A172 (cell line): Measurements from ENCODE around the gene ARID1B. TPM values are rescaled to one million over a fixed set of nuclear protein-coding genes. Genes with fewer than 3 reads are reported as not detected.

Experiments
- DNase-seq: peaks from one replicate; pipeline ENCODE4 v3.0.0-alpha.2; 2015; ENCODE audit warnings: low spot score
- total RNA-seq: library from RNA; depleted of rRNA; stranded (reverse); fragments of >200 nt; shearing (Covaris generic); gene quantifications from 2 replicates; pipeline ENCODE4 v1.2.3, GENCODE V29; 2014

Gene ARID1B
- total RNA-seq, 1 experiment from 2014 or later: 14.4 TPM

GRCh38 chr6:156852147-156852857 lies 75.1 kb downstream of the ARID1B start:
- DNase-seq: no peak

DNA sequence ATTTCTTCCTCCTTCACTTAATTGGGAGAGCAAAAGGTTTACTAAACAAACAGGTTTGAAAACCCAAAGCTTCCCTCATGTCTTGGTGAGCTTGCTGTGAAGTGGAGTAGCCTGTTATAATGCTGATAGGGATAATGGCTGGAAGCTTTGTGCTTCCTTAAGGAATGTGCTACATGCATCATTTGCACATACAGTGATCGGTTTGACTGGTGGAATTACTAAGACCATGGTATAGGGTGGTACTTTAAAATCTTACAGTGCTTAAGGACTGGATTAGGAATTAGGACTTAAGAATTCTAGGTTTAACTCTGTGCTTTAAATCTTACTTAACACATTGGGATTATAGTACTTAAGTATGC lies 75.7 kb downstream of the ARID1B start:
- DNase-seq: no peak

- DNase-seq: no peak
Observed at GRCh38 chr6:156853733-156854132, 76.6 kb downstream of the ARID1B start.

DNA sequence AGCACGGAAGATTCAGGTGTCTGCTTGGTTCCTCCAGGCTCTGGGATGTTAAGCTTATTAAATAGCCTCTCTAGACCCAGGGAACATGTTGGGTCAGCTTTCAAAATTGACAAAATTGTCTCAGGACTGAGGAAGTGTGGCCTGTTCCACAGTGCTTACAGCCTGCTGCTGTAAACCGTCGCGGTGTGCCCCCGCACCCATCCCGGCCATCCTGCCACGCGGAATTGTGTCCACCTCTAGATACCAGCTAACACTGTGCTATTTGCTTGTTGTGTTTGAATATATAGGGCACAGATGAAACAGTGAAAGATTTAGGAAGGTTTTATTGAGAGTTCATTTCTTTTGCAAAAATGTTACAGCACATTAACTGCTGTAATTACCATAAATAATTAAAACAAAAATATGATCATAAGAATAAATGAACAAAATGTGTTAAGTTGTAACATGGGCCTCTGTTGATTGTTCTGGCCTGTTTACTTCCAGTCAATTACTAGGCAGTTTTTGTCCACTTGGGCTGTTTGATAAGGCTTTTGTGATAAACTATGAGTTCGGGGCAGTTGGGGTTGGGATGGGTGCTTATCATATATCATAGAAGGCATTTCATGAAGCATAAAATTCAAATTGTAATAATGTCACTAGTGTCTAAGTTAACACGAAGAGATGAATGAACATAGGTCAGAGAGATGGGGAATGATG lies 77.4 kb downstream of the ARID1B start:
- DNase-seq: no peak

DNA sequence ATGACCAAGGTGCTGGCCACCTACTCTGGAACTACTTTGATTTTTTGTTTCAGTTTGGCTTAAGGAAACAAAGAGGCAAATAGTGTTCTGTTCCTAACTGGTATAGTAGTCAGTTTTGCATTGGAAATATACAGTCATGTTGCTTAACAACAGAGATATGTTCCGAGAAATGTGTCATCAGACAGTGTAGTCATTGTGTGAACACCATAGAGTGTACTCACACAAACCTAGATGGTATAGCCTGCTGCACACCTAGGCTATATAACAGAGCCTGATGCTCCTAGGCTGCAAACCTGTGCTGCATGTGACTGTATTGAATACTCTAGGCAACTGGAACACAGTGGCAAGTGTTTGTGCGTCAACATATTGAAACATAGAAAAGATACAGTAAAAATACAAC lies 80.4 kb downstream of the ARID1B start:
- no peak for DNase-seq

DNA sequence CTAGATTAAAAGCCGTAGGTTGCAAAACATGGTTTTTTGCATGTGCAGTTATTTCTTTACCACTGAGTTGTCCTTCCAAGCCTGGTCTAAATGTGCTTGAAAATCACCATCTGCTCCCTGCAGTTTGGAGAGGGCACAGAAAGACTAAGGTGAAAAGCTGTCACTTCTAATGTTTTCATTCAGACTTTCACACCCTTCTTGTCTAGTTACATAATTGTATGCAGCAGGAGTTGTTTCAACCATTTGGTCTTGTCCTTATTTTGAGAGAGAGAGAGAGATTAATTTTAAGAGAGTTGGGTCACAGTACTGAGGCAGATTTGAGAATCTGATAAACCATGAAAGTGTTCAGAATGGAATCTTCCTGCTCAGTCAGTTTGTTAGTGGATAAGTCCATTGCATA lies 82.5 kb downstream of the ARID1B start:
- DNase-seq: no peak

DNA sequence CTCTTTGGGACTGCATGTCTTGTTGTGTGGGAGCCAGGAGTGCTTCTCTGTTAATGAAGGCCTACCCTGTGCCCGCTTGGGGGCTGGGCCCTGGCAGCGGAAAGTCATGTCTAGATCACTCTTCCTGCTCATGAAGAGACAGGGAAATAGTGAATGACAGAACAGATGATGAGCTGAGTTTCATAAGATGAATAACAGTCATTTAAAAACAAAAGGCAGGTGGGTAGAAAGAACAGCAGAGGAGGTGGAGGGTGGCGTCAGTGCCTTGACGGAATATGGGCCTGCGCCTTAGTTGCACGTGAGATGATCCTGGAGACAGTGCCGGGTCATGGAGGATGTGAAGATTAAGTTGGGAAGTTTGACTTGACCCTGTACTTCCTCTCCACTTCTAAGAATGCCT lies 85.5 kb downstream of the ARID1B start:
- no peak for DNase-seq

GRCh38 chr6:156863504-156863903 lies 86.3 kb downstream of the ARID1B start:
- no peak for DNase-seq

DNA sequence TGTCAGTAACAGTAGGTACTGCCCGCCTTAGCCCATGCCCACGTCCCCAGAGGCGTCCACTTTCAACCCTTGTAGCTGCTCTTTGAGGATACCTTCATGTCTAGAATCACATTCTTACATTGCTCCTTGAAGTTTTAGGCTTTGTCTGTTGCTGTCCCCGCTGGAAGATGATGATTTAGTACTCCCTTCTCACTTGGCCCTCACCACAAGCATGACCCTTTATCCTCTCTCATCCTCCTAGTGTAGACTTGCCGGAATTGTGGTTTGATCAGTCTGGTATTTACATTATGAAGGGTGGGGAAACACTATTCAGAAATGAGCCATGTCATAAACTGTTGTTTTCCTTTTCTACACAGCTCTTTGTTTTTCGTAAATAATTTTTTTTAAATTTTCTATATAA lies 87.4 kb downstream of the ARID1B start:
- peak; percentile 16 for DNase-seq

- DNase-seq: no peak
Observed at GRCh38 chr6:156865019-156865629, 87.9 kb downstream of the ARID1B start.

GRCh38 chr6:156866220-156867015 lies 89.2 kb downstream of the ARID1B start:
- peak; percentile 59 for DNase-seq

GRCh38 chr6:156867121-156867520 lies 89.9 kb downstream of the ARID1B start:
- no peak for DNase-seq

DNA sequence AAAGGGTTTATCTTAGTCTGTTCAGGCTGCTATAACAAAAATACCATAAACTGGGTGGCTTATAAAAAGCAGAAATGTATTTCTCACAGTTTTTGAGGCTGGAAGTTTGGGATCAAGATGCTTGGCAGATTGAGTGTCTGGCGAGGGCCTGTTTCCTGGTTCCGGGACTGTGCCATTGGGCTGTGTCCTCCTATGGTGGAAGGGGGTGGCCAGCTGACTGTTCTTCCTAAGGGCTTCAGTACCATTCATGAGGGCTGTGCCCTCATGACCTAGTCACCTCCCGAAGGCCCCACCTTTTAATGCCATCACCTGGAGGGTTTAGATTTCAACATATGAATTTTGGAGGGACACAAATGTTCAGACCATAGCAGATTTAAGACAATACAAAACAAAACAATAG lies 91.2 kb downstream of the ARID1B start:
- DNase-seq: no peak

DNA sequence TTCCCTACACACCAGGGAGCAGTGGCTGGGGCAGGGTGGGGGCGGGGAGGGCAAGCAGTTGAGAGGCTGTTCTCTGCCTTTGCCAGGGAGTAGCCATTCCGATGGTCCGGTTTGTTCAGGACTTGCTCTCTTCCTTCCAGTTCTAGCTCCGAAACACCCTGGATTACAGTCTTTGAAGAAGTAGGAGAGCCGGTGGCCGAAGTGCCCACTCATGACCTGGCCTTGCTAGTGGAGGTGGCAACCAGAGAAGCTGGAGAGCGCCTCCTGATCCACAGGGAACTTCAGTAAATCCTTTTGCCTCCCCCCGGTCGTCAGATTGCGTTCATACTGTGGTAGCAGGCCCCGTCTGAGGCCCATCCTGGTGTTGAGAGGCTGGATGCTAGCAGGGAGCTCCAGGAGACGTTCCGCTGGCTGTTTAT lies 92.8 kb downstream of the ARID1B start:
- no peak for DNase-seq

- no peak for DNase-seq
Observed at GRCh38 chr6:156870924-156871539, 93.9 kb downstream of the ARID1B start.

DNA sequence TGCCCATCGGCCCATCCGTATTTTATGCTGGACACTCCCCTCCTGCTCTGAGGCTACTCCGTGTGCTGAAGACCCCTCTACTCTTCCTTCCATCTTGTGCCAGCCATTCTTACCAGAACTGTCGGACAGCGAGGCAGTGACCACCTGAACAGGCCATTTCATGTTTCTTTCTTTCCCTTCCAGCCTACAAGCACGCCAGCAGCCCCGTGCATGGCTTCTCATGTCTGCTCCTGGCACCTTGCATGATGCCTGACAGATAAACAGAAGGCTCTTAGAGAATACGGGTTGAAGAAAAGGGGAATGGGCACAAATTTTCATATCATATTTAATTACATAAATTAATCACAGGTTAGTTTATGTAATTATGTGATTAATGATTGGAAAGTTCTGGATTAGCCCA lies 95.7 kb downstream of the ARID1B start:
- no peak for DNase-seq

DNA sequence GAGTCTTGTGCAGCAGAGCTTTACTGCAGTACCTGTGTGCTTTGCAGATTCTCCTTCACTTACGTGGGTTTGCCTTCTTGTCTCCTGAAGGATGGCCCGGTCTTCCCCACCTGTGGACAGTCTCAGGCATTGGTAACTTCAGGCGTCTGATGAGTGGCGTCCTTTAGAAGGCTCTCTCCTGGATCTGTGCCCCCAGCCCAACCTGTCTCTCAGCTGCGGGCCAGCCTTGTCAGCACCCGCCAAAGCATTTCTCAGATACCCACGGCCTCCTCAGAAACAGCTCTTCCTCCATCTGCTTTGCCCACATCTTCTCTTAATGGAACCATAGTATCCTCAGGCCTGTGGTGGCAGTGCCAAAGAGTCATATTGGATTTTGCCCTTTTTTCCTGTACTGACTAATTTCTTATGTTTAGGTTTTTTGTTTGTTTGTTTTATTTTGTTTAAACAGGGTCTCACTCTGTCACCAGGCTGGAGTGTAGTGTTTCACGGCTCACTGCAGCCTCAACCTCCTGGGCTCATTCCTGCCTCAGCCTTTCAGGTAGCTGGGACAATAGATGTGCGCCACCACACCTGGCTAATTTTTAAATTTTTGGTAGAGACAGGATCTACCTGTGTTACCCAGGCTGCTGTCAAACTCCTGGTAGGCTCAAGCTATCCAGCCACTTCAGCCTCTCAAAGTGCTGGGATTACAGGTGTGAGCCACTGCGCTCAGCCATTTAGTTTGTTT lies 96.6 kb downstream of the ARID1B start:
- DNase-seq: no peak

GRCh38 chr6:156875062-156875461 lies 97.9 kb downstream of the ARID1B start:
- no peak for DNase-seq

- DNase-seq: no peak
Observed at GRCh38 chr6:156876302-156876701, 99.1 kb downstream of the ARID1B start.

GRCh38 chr6:156877126-156877863 lies 100.1 kb downstream of the ARID1B start:
- no peak for DNase-seq

GRCh38 chr6:156878681-156879080 lies 101.5 kb downstream of the ARID1B start:
- no peak for DNase-seq
